ENCODE results near the gene GRIN2A. TPM values are rescaled to one million over a fixed set of nuclear protein-coding genes. Genes with fewer than 3 reads are reported as not detected.

GRIN2A gene
- total RNA-seq, 1 experiment from 2014 or later = 34.6 TPM

DNA sequence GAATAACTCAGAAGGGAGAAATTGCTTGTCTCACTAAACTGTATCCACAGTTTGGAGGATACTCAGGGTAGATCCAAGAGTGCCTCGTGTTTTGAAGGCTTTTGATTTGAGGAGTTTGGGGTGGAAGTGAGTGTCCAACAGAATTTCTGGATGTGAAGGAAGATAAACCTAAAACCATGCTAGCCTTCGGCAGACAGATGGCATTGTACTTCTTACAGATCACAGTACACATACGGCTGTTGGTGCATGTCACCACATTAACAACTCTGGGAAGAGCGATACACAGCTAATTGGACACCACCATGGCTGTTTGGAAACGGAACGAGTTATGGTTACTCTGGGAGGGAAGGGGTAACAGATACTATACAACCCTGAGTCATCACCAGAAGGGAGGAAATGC lies 420.4 kb downstream of the GRIN2A start:
- Mint-ChIP-seq H3K36me3 (ENCODE audit: insufficient read depth, unreplicated experiment) (no peaks in the 10 kb centered on the region), H3K9me3 (ENCODE audit: low read depth, unreplicated experiment) (no peaks in the 10 kb centered on the region), H3K27me3 (ENCODE audit: unreplicated experiment) (no peaks in the 10 kb centered on the region), H3K27ac (ENCODE audit: unreplicated experiment) (no peak overlapping the region), H3K4me1 (ENCODE audit: low read depth, unreplicated experiment) (peaks cover 8% of the 10 kb centered on the region), H3K4me3 (ENCODE audit: low read depth, unreplicated experiment) (no peak overlapping the region)
- TF ChIP-seq, protein P1, sequence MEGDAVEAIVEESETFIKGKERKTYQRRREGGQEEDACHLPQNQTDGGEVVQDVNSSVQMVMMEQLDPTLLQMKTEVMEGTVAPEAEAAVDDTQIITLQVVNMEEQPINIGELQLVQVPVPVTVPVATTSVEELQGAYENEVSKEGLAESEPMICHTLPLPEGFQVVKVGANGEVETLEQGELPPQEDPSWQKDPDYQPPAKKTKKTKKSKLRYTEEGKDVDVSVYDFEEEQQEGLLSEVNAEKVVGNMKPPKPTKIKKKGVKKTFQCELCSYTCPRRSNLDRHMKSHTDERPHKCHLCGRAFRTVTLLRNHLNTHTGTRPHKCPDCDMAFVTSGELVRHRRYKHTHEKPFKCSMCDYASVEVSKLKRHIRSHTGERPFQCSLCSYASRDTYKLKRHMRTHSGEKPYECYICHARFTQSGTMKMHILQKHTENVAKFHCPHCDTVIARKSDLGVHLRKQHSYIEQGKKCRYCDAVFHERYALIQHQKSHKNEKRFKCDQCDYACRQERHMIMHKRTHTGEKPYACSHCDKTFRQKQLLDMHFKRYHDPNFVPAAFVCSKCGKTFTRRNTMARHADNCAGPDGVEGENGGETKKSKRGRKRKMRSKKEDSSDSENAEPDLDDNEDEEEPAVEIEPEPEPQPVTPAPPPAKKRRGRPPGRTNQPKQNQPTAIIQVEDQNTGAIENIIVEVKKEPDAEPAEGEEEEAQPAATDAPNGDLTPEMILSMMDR (IDR thresholded peaks at IDR 0.05; ENCODE audit: unreplicated experiment) = no peak
- BruUV-seq (replicated peaks) = no TSS peak
- intact Hi-C loops (cut with micrococcal nuclease; ENCODE audit: unreplicated experiment) = no loop called here
- CTCF ChIA-PET = no interaction called here
- no peak for DNase-seq

DNA sequence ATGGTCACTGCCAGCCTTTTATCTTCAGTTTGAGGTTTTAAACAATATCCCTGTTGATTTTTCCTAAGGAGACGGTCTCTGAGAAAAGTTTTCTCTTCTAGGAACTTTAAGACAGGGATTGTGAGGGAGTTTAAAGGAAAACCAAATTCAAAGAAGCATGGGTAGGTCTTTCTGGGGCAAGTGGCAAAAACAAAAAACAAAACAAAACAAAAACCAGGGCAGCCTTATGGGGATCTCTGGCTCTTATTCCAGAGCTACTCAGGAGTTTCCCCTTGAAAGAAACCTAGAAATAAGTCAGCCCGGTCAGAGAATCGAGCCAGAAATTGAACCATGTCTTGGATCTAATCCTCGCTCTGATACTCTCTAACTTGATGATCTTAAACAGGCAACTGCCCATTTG lies 424.5 kb downstream of the GRIN2A start:
- H3K9me3 Mint-ChIP-seq (ENCODE audit: low read depth, unreplicated experiment) = no peaks in the 10 kb centered on the region
- H3K36me3 Mint-ChIP-seq (ENCODE audit: insufficient read depth, unreplicated experiment) = no peaks in the 10 kb centered on the region
- intact Hi-C loops (cut with micrococcal nuclease; ENCODE audit: unreplicated experiment) = no loop called here
- H3K4me3 Mint-ChIP-seq (ENCODE audit: low read depth, unreplicated experiment) = no peak overlapping the region
- peaks cover 8% of the 10 kb centered on the region for H3K4me1 Mint-ChIP-seq (ENCODE audit: low read depth, unreplicated experiment)
- TF ChIP-seq, protein P1 (IDR thresholded peaks at IDR 0.05; ENCODE audit: unreplicated experiment) = no peak
- no peak for DNase-seq
- H3K27me3 Mint-ChIP-seq (ENCODE audit: unreplicated experiment) = no peaks in the 10 kb centered on the region
- H3K27ac Mint-ChIP-seq (ENCODE audit: unreplicated experiment) = no peak overlapping the region
- no TSS peak for BruUV-seq (replicated peaks)
- CTCF ChIA-PET = interaction anchor here (0.7 kb wide), 1 partner anchor 191 kb away, joined by 6 read pairs; no protein-coding TSS in a partner anchor

DNA sequence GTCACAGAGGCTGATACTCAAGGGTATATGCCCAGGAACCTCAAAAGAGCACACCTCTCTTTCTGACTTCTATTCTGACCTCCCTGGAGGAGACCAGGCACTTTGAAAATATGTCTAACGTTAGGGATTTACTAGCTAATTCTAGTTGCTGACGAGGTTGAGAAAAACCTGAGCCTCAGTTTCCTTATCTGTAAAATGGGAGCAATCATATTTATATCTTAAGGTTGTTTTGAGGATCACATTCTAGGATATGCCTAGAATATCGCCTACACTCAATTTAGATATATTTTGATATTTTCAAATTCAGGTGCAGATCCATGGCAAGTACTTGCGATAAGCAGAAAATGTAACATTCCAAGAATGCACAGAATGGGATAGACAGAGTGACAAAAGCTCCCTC lies 425.8 kb downstream of the GRIN2A start:
- Mint-ChIP-seq H3K4me1 (ENCODE audit: low read depth, unreplicated experiment) (peaks cover 8% of the 10 kb centered on the region), H3K36me3 (ENCODE audit: insufficient read depth, unreplicated experiment) (no peaks in the 10 kb centered on the region)
- intact Hi-C loops (cut with micrococcal nuclease; ENCODE audit: unreplicated experiment) = no loop called here

DNA sequence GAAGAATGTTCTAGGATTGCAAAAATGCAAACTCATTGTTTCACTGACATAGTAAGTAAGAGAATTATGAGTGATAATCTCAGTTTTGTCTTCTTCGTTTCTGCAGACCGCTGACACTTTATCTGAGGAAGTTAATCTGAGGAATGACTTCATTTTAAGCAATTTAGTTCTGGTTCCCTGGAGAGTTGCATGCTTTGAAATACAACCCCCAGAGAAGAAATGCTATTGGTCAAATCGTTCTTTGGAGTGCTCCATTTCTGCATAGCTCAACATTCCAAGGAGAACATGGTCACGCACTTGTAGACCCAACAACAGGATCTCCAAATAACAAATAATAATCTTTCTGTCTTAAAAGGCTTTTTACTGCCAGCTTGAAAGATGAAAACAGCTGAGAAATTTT lies 427.1 kb downstream of the GRIN2A start:
- H3K4me1 Mint-ChIP-seq (ENCODE audit: low read depth, unreplicated experiment) = peaks cover 8% of the 10 kb centered on the region

More for the DNA sequence above, 425.8 kb downstream of the GRIN2A start:
- H3K9me3 Mint-ChIP-seq (ENCODE audit: low read depth, unreplicated experiment) = no peaks in the 10 kb centered on the region
- H3K27ac Mint-ChIP-seq (ENCODE audit: unreplicated experiment) = no peak overlapping the region
- CTCF ChIA-PET = interaction anchor here (1.0 kb wide), 1 partner anchor 88 kb away, joined by 3 read pairs; no protein-coding TSS in a partner anchor
- BruUV-seq (replicated peaks) = no TSS peak
- TF ChIP-seq, protein P1 (IDR thresholded peaks at IDR 0.05; ENCODE audit: unreplicated experiment) = no peak
- DNase-seq = no peak
- no peaks in the 10 kb centered on the region for H3K27me3 Mint-ChIP-seq (ENCODE audit: unreplicated experiment)
- no peak overlapping the region for H3K4me3 Mint-ChIP-seq (ENCODE audit: low read depth, unreplicated experiment)

More for the DNA sequence above, 427.1 kb downstream of the GRIN2A start:
- no peak overlapping the region for H3K4me3 Mint-ChIP-seq (ENCODE audit: low read depth, unreplicated experiment)
- TF ChIP-seq, protein P1 (IDR thresholded peaks at IDR 0.05; ENCODE audit: unreplicated experiment) = no peak
- BruUV-seq (replicated peaks) = no TSS peak
- DNase-seq = no peak
- CTCF ChIA-PET = no interaction called here
- H3K9me3 Mint-ChIP-seq (ENCODE audit: low read depth, unreplicated experiment) = no peaks in the 10 kb centered on the region
- H3K36me3 Mint-ChIP-seq (ENCODE audit: insufficient read depth, unreplicated experiment) = no peaks in the 10 kb centered on the region
- intact Hi-C loops (cut with micrococcal nuclease; ENCODE audit: unreplicated experiment) = no loop called here
- no peaks in the 10 kb centered on the region for H3K27me3 Mint-ChIP-seq (ENCODE audit: unreplicated experiment)
- H3K27ac Mint-ChIP-seq (ENCODE audit: unreplicated experiment) = no peak overlapping the region
